Measurements from ENCODE around the gene ONECUT2. TPM values are rescaled to one million over a fixed set of nuclear protein-coding genes. Genes with fewer than 3 reads are reported as not detected.

Gene ONECUT2
- total RNA-seq, 4 donors from 2014 or later: under 0.01 to 0.09 TPM; not detected in 2

DNA sequence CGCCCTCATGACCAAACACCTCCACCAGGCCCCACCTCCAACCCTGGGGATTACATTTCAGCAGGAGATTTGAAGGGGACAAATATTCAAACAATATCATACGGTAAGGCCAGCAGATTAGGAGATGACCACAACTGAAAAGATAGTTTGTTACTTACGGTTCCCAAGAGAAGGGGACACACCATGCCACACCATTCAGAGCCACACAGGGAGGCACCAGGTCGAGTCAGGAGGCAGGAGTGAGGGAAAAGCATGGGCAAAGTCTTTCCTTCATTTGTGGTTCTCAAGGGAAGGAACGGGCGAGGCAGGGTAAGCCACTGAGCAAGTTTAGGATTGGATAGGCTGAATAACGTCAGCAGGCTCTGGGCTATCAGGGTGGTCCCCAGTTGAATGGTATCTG is 94.0 kb downstream of the ONECUT2 start:
- TF ChIP-seq, protein P1, sequence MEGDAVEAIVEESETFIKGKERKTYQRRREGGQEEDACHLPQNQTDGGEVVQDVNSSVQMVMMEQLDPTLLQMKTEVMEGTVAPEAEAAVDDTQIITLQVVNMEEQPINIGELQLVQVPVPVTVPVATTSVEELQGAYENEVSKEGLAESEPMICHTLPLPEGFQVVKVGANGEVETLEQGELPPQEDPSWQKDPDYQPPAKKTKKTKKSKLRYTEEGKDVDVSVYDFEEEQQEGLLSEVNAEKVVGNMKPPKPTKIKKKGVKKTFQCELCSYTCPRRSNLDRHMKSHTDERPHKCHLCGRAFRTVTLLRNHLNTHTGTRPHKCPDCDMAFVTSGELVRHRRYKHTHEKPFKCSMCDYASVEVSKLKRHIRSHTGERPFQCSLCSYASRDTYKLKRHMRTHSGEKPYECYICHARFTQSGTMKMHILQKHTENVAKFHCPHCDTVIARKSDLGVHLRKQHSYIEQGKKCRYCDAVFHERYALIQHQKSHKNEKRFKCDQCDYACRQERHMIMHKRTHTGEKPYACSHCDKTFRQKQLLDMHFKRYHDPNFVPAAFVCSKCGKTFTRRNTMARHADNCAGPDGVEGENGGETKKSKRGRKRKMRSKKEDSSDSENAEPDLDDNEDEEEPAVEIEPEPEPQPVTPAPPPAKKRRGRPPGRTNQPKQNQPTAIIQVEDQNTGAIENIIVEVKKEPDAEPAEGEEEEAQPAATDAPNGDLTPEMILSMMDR (IDR thresholded peaks at IDR 0.05): no peak
- TF ChIP-seq POLR2A (IDR thresholded peaks at IDR 0.05): no peak
- H3K36me3 ChIP-seq: no peaks in the 10 kb centered on the region
- no peak overlapping the region for H3K4me3 ChIP-seq
- H3K27ac ChIP-seq: no peak overlapping the region
- DNase-seq: no peak
- H3K27me3 ChIP-seq: no peaks in the 10 kb centered on the region
- H3K9me3 ChIP-seq: no peaks in the 10 kb centered on the region
- no peaks in the 10 kb centered on the region for H3K4me1 ChIP-seq

DNA sequence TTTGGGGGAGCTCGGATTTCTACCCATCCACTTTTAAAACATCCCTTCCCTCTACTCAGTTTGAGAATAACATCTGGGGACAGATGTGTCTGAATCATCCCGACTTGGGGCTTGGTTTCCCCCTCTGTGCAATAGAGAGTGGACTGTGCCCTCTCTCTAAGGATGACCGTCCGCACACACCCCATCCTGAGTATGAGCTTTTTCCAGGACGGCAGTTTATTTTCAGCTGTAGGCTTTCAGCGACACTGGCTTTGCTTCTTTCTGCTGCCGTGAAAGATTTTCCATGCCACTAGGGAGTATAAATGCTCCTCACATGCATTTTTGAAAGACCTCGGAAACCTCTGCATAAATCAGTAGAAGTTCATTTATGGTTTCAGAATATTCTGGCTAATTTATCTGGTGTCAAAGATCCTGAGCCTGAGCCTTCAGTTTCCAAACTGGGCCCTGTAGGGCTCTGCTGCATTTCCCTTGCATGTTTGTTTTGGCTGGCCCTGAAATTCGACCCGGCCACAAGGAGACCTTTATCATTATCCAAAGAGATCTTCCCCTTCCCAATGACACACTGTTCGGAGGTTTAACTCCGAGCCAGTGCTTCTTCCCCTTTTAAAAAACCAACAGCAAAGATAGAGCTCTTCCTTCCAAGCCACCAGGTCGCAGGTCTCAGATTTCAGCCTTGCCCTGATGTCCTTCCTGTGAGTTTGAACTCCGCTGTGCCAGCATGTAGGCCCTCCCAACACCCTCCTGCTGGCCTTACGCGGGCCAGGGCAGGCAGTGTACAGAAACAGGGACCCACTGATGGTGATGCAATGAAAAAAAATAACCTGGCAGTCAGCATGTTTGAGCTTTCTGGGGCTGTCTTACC is 98.1 kb downstream of the ONECUT2 start:
- H3K27me3 ChIP-seq: no peaks in the 10 kb centered on the region
- no peak for DNase-seq
- H3K27ac ChIP-seq: no peak overlapping the region
- no peaks in the 10 kb centered on the region for H3K4me1 ChIP-seq
- no peaks in the 10 kb centered on the region for H3K36me3 ChIP-seq
- no peaks in the 10 kb centered on the region for H3K9me3 ChIP-seq
- no peak for TF ChIP-seq POLR2A (IDR thresholded peaks at IDR 0.05)
- TF ChIP-seq, protein P1 (IDR thresholded peaks at IDR 0.05): no peak
- no peak overlapping the region for H3K4me3 ChIP-seq

DNA sequence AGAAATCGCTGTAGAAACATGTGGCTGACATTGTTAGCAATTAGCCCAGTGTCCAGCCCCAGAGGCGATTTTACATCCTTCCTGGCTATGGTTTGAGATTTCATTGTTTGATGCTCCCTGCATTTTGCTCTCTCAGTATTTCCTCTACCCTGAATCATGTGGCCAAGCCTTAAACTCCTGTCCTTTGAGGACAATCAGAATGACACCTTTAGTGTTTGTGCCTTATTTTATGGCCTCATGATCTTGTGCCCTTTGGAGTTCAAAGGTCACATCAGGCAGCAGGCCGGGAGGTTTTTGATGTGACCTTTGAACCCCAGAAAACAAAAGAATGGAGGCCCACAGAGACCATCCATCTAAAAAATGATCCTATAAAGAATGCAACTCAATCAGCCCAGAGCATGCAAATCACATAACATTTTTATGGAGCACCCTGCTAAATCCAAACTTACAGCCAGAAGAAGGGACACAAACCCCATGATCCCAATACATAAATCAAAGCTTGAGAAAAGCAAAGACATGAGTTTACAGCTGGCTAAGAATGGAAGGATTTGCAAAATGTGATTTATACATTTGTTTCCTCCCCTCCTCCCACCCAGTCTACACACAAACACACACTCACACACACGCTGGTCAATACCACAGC is 98.8 kb downstream of the ONECUT2 start:
- Histone ChIP-seq H3K27me3 (no peaks in the 10 kb centered on the region), H3K36me3 (no peaks in the 10 kb centered on the region), H3K27ac (no peak overlapping the region), H3K4me1 (no peaks in the 10 kb centered on the region), H3K4me3 (no peak overlapping the region), H3K9me3 (no peaks in the 10 kb centered on the region)
- TF ChIP-seq, protein P1 (IDR thresholded peaks at IDR 0.05): no peak
- TF ChIP-seq POLR2A (IDR thresholded peaks at IDR 0.05): no peak
- no peak for DNase-seq

DNA sequence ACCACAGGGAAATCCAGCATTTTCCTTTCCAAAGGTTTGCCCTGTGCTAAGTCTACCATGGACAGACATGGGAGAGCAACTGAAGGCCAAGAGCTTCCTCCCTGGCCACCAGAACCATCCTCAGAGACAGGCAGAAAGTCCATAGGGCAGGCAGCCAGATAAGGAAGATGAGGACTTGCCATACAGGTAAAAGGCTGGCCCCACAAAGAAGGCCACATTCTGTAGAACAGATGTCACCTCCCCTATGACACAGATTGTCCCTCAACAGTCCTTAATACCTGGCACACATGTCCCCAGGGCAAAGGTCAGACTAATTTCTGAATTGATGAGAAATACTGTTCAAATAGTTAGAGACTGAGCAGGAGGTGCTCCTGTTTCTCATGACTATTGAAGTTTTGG is 99.3 kb downstream of the ONECUT2 start:
- no peak overlapping the region for H3K4me3 ChIP-seq
- TF ChIP-seq, protein P1 (IDR thresholded peaks at IDR 0.05): no peak
- no peak for TF ChIP-seq POLR2A (IDR thresholded peaks at IDR 0.05)
- H3K27me3 ChIP-seq: no peaks in the 10 kb centered on the region
- H3K9me3 ChIP-seq: no peaks in the 10 kb centered on the region
- H3K4me1 ChIP-seq: no peaks in the 10 kb centered on the region
- H3K36me3 ChIP-seq: no peaks in the 10 kb centered on the region
- no peak overlapping the region for H3K27ac ChIP-seq
- no peak for DNase-seq

DNA sequence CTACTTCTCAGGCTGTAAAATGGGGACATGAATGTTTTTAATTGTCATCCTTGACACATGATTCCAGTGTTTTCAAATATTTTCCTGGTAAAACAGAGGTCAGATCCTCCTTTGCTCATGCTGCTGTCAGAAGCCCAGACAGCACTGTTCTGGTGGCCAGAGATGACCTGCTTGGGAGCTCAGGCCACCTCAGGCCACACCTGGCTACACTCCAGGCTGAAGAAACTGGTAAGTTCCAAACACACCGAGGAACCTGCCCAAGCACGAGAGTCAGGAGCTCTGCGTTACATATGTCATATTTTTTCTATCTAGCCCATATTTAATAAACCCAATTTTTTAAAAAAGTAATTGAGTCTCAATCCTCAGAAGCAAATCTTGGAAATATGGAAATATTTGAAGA is 103.4 kb downstream of the ONECUT2 start:
- Histone ChIP-seq H3K27ac (no peak overlapping the region), H3K36me3 (no peaks in the 10 kb centered on the region), H3K27me3 (no peaks in the 10 kb centered on the region), H3K9me3 (no peaks in the 10 kb centered on the region), H3K4me1 (no peaks in the 10 kb centered on the region), H3K4me3 (no peak overlapping the region)
- TF ChIP-seq, protein P1 (IDR thresholded peaks at IDR 0.05): no peak
- no peak for TF ChIP-seq POLR2A (IDR thresholded peaks at IDR 0.05)
- no peak for DNase-seq
